GM19240 (cell line): ENCODE data around the gene TOM1L2.
"Not testable (repeated sequence)": the region's sequence is repeated elsewhere in the genome, so short reads cannot be mapped to it uniquely, and the experiment has no call there.

ENCODE experiments used
- DNase-seq: peaks from one replicate; pipeline ENCODE4 v3.0.0; 2011; ENCODE audit warnings: low spot score; ENCODE audit not compliant: insufficient read length

TOM1L2 gene

GRCh38 chr17:17944242-17944641, 28.0 kb downstream of the TOM1L2 start:
- DNase-seq = no peak

GRCh38 chr17:17943281-17943984, 28.8 kb downstream of the TOM1L2 start:
- no peak for DNase-seq

- no peak for DNase-seq
Observed at GRCh38 chr17:17942846-17943245, 29.4 kb downstream of the TOM1L2 start.

- no peak for DNase-seq
Observed at GRCh38 chr17:17941015-17941414, 31.2 kb downstream of the TOM1L2 start.

GRCh38 chr17:17940441-17940911, 31.7 kb downstream of the TOM1L2 start:
- no peak for DNase-seq

GRCh38 chr17:17939941-17940340, 32.3 kb downstream of the TOM1L2 start:
- not testable (repeated sequence) for DNase-seq

GRCh38 chr17:17938388-17939107, 33.7 kb downstream of the TOM1L2 start:
- DNase-seq = no peak

GRCh38 chr17:17937958-17938357, 34.2 kb downstream of the TOM1L2 start:
- no peak for DNase-seq

- no peak for DNase-seq
Observed at GRCh38 chr17:17937201-17937853, 34.9 kb downstream of the TOM1L2 start.

- DNase-seq = no peak
Observed at GRCh38 chr17:17935321-17936271, 36.6 kb downstream of the TOM1L2 start.

- DNase-seq = no peak
Observed at GRCh38 chr17:17934806-17935205, 37.4 kb downstream of the TOM1L2 start.

GRCh38 chr17:17934214-17934613, 38.0 kb downstream of the TOM1L2 start:
- no peak for DNase-seq

- no peak for DNase-seq
Observed at GRCh38 chr17:17933775-17934174, 38.4 kb downstream of the TOM1L2 start.

GRCh38 chr17:17931159-17931558, 41.0 kb downstream of the TOM1L2 start:
- DNase-seq = no peak

- DNase-seq = no peak
Observed at GRCh38 chr17:17930674-17931073, 41.5 kb downstream of the TOM1L2 start.

- no peak for DNase-seq
Observed at GRCh38 chr17:17929655-17930380, 42.4 kb downstream of the TOM1L2 start.

- DNase-seq = no peak
Observed at GRCh38 chr17:17928398-17929287, 43.6 kb downstream of the TOM1L2 start.

GRCh38 chr17:17926840-17927449, 45.3 kb downstream of the TOM1L2 start:
- no peak for DNase-seq

- no peak for DNase-seq
Observed at GRCh38 chr17:17926036-17926435, 46.2 kb downstream of the TOM1L2 start.
